HG03066 (cell line): ENCODE data around the gene OXNAD1.

Experiments used
- ATAC-seq: cut with Tn5 transposase; IDR thresholded peaks from one replicate; pipeline ENCODE4 v1.9.1; 2021; ENCODE audit warnings: low read depth; ENCODE audit not compliant: unreplicated experiment

Gene OXNAD1

DNA sequence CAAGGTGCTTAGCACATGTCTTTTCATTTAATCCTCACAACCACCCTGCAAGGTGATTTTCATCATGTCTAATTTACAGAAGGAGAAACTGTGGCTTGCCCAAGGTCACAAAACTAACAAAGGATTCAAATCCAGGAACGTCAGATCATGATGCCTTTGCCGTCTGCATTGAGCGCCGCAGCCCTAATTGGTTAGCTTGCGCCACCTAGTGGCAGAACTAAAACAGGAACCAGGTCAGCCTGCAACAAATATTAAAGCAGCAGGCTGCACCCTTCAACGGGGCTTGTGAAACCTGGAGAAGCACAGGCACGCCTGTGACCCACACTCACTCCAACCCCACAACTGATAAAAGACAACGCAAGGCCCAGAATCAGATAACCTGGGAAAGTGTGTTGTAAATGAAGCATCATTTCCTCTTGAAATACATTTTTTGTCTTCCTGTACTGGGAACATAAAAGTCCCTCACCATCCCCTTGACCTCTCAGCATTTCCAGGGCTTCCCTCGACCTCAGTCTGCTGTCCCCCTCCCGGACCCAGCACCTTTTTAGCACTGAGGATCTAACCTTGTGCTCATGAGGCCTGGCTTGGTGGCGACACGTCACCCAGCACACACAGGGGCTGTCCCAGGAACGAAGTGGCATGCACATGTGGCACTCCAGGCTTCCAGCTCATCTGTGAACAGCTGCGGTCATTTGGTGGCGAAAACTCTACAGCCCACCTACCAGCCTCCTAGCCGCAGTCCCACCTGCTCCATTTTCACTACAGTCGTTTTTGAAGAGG, 17.5 kb upstream of the OXNAD1 start:
- ATAC-seq, result peak; percentile 77

- ATAC-seq, result no peak
Measured at GRCh38 chr3:16248556-16248955, 16.5 kb upstream of the OXNAD1 start.

DNA sequence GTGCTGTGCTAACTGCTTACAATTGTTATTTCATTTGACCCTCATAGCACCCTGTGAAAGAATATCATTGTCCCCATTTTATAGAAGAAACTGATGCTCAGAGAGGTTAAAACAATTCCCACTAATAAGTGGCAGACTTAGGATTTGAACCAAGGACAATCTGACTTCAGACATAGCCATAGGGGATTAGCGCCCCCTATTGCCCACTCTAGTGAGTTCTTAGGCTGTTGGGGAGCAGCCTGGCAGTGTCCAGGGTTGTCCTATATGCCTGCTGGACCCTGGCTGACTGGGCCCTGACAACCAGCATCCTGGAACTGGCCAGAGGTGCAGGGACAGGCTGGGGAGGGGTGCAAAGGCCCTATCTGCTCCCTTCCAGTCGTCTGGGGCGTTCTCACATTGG, 15.7 kb upstream of the OXNAD1 start:
- ATAC-seq, result no peak

- ATAC-seq, result no peak
Measured at GRCh38 chr3:16249886-16250285, 15.1 kb upstream of the OXNAD1 start.

- ATAC-seq, result no peak
Measured at GRCh38 chr3:16251316-16252085, 13.5 kb upstream of the OXNAD1 start.

DNA sequence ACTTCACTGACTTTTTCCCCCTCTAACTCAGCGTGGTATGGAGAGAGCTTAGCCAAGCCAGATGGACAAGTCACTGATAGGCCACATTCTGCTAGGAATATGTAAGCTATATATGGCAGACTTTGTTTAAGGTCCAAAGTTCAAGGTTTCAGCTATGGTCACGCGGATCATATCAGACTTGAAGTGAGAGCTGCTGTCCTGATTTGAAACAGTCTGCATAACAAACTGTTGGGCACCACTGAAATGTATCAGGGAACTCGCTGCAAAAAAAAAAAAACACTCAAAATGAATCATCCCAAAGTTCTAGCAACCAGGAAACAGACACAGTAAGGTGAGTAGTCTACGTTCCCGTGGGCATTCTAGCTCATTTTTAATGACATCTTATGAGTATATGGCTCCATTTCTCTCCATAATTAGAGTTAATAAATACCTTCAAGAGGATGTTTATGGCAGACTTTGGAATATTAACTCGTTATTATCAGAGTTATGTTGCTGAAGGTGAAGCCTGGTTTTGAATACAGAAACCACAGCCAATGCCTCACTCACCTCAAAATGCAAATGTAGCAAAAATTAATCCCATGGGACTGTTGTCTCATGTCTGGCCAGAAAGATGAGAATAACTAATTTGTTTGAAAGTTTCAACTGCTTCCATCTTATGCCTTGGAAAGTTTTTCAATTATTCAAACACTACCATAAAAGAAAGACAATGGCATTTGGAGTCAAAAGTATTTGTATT, 12.6 kb upstream of the OXNAD1 start:
- ATAC-seq, result peak; percentile 31

DNA sequence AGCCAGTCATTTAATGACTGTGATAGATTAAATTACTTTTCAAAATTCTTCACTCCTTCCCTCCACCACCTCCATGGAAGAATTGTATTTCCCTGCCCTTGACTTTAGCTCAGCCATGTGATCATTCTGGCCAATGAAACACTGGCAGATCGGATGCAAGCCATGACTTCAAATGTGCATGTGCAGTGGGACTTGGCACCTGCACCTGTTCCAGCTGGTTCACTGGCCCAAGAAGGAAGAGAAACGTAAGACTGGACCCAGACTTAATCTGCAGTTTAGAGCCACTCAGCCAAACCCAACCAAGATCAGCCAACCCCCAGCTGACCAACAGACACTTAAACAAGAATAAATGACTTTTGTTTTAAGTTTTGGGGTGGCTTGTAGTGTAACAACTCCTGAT, 12.0 kb upstream of the OXNAD1 start:
- no peak for ATAC-seq

GRCh38 chr3:16253601-16254000, 11.4 kb upstream of the OXNAD1 start:
- ATAC-seq, result no peak

DNA sequence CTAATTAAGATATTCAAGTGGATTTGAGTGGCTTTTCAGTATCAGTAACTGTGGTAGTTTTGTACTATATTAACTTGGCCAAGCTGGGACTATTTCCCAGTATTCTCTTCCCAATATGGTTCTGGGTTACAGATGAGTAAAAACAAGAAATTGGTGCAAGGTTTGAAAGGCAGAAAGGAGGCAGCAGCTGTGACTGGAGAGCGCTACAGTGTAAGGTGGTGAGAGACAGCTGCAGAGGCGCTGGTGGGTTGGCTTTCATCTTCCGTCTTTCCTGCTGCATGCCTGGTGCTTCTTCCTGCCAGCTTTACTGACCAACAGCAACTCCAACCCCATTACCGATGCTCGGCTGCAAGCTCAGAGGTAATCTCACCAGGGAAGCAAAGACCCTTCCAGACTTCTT, 10.1 kb upstream of the OXNAD1 start:
- ATAC-seq, result no peak

- no peak for ATAC-seq
Measured at GRCh38 chr3:16255326-16255725, 9.7 kb upstream of the OXNAD1 start.

DNA sequence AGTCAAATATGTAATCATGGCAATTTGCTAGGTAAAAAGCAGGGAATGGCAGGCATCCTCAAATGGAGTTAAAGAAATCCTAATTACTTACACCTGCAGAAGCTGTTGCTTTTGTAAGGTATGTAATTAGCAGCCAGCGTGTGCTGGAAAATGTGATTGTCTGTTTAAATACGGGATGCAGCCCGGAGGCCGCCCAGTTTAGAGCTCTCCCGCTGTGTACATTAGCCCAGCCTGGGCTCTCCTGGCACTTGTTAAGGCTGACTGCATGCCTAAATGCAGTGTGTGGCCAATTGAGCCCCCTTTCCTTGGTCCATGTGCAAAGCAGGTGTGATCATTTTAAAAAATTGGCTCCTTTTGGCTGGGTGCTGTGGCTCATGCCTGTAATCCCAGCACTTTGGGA, 9.3 kb upstream of the OXNAD1 start:
- no peak for ATAC-seq

- ATAC-seq, result no peak
Measured at GRCh38 chr3:16257309-16257708, 7.7 kb upstream of the OXNAD1 start.

DNA sequence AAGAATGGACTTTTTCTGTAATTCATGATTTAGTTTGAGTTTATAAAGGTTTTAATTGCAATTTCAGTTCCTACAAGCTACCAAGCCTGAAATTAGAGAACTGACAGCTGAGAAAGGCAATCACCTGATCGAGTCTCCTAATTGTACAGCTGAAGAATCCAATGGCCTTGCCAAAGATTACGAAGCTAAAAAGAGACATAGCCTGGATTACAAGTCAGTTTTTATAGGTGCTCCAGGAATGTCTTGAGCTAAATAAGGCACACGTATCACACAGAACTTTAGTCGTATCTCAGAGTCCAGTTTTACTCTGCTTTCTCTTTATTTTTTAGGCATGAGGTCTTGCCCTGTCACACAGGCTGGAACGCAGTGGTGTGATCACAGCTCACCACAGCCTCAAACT, 6.8 kb upstream of the OXNAD1 start:
- ATAC-seq, result no peak

GRCh38 chr3:16258866-16259265, 6.1 kb upstream of the OXNAD1 start:
- ATAC-seq, result no peak

DNA sequence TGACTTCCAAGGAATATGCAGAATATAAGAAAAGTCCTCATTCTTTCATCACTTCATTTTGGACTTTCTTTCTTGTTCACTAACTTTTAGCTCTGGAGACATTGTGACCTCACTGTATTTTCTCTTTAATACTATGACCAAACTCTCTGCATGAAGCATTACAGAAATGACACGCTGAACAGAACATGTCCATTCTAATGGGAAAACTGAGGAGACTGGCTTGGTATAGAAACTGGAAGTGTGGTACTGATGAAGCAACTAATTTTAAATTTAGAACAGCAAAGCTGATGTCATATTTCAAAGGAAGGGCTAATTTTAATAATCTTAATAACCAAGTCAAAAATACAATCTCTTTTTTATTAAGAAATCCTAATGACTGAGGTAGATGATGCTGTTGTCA, 5.0 kb upstream of the OXNAD1 start:
- no peak for ATAC-seq

DNA sequence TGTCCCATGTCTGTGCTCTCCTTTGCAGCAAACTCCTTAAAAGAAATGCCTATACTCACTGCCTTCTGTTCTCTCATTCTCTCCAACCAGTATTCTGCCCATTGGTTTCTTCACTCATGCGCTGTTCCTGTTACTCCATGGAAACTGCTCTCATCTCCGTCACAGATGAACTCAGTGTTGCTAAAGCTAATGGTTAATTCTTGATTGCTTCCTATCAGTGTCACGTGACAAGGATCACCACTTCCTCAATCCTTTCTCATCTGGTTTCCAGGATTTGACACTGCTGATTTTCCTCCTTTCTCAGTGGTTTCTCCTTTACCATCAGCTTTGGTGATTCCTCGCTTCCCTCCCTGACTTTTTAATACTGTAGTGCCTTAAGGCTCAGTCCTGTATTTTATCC, 2.8 kb upstream of the OXNAD1 start:
- ATAC-seq, result no peak

DNA sequence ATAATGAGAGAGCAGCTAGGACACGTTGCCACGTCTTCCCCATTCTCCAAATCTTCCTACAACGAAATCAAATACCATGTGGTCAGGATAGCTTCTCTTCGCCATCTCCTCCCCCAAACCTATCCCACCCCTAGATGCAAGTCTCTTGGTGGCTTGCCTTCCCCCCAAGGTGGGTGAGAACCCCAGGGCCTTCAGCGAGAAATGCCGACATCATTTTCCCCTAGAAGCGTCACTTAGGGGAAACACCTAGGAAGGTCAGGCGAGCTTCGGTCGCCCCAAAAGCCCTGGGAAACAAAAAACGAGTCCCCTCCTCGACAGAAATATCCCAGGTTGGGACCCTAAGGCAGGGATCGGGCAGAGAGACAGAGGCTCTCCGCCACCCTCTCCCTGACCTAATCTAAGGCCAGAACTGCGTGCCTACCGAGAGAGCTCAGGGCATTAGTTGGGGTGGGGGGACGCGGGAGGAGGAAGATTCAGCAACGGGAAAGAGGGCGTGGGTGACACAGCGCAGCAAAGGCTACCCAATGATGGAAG, 771 bp upstream of the OXNAD1 start:
- ATAC-seq, result no peak

DNA sequence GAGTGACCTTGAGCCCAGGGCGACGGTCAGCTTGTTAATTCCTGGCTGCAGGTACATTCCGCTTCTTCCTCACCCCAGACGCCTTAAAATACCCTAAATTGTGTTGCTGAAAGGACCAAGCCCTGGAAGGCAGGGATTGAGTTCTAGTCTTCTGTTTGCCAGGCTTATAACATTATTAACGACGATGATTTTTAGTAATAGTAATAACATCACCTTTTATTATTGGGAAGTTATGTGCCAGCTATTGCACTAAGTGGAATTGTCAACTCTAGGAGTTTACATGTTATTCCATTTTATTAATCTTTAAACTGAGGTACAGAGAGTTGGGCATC, 409 bp downstream of the OXNAD1 start:
- no peak for ATAC-seq

GRCh38 chr3:16266714-16267113, 1.7 kb downstream of the OXNAD1 start:
- no peak for ATAC-seq

DNA sequence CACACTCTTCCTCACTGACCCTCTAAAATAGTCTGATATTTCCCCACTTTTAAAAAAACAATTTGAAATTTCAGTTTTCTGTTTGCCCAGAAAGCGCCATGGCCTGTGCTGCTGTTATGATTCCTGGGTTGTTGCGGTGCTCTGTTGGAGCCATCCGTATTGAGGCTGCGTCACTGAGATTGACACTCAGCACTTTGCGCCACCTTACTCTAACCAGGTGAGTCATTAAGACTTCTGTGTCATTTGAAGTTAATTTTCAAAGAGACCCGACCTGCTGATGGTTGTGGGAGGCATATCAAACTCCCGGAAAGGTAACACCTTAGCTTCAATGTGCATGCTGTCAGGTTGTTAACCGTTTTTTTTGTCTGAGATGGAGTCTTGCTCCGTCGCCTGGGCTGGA, 5.8 kb downstream of the OXNAD1 start:
- no peak for ATAC-seq

- no peak for ATAC-seq
Measured at GRCh38 chr3:16272588-16272987, 7.6 kb downstream of the OXNAD1 start.
